Pons (tissue), 1 donor: ENCODE measurements around the gene ABCA13.
"Not testable (repeated sequence)": the region's sequence is repeated elsewhere in the genome, so short reads cannot be mapped to it uniquely, and the experiment has no call there.

Source experiments
- DNase-seq: peaks from one replicate; pipeline ENCODE4 v3.0.0-alpha.2; 2016; ENCODE audit warnings: low spot score

The ABCA13 gene, protein sequence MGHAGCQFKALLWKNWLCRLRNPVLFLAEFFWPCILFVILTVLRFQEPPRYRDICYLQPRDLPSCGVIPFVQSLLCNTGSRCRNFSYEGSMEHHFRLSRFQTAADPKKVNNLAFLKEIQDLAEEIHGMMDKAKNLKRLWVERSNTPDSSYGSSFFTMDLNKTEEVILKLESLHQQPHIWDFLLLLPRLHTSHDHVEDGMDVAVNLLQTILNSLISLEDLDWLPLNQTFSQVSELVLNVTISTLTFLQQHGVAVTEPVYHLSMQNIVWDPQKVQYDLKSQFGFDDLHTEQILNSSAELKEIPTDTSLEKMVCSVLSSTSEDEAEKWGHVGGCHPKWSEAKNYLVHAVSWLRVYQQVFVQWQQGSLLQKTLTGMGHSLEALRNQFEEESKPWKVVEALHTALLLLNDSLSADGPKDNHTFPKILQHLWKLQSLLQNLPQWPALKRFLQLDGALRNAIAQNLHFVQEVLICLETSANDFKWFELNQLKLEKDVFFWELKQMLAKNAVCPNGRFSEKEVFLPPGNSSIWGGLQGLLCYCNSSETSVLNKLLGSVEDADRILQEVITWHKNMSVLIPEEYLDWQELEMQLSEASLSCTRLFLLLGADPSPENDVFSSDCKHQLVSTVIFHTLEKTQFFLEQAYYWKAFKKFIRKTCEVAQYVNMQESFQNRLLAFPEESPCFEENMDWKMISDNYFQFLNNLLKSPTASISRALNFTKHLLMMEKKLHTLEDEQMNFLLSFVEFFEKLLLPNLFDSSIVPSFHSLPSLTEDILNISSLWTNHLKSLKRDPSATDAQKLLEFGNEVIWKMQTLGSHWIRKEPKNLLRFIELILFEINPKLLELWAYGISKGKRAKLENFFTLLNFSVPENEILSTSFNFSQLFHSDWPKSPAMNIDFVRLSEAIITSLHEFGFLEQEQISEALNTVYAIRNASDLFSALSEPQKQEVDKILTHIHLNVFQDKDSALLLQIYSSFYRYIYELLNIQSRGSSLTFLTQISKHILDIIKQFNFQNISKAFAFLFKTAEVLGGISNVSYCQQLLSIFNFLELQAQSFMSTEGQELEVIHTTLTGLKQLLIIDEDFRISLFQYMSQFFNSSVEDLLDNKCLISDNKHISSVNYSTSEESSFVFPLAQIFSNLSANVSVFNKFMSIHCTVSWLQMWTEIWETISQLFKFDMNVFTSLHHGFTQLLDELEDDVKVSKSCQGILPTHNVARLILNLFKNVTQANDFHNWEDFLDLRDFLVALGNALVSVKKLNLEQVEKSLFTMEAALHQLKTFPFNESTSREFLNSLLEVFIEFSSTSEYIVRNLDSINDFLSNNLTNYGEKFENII (N-terminal part only)

DNA sequence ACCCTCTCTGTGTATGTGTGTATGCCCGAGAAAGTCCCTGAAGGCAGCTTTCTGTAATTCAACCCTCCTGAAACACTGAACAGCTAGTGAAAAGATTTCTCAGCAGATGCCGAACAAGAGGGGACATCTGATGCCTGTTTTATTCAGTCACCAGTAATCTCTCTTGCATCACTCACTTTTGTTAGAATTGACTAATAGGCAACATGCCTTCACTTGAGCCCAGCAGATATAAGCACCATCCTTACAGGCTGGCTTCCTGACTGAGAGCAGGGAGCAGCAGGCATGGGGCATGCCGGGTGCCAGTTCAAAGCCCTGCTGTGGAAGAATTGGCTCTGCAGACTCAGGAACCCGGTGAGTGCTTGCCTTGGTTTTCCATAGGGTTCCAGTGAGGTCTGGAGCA lies at the start of gene ABCA13:
ABCA13 (plus strand) TSS at position 257 of the 400 bp plus-strand sequence; CDS start at position 283, 26 bp downstream.
- no peak for DNase-seq

DNA sequence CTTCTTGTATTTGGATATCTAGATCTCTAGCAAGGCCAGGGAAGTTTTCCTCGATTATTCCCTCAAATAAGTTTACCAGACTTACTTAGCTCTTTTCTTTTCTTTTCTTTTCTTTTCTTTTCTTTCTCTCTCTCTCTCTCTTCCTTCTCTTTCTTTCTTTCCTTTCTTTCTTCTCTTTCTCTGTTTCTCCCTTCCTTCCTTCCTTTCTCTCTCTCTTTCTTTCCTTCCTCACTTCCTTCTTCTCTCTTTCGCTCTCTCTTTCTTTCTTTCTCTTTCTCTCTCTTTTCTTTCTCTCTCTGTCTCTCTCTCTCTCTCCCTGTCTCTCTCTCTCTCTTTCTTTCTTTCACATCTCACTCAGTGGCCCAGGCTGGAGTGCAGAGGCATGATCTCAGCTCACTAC lies 45.2 kb upstream of the ABCA13 start:
- no peak for DNase-seq

DNA sequence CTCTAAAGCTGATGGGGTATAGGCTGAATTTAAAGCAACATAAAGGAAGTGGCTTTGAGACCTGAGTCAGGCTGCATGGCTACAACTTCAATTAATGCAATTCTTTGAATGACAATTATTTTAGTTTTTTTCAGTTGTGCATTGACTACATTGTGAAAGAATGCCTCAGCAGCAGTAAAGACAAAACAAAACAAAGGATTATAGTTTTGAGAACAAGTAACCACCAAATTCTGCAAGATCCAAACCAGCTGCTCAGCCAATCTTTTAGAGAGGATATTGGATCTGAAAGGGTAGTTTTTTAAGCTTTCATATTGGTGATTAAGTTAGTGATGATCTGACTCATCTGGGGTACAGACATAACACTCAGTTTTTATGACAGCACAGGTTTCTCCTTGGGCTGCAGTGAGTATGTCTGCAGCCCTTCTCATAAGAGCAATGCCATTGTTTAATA lies 40.6 kb upstream of the ABCA13 start:
- no peak for DNase-seq

DNA sequence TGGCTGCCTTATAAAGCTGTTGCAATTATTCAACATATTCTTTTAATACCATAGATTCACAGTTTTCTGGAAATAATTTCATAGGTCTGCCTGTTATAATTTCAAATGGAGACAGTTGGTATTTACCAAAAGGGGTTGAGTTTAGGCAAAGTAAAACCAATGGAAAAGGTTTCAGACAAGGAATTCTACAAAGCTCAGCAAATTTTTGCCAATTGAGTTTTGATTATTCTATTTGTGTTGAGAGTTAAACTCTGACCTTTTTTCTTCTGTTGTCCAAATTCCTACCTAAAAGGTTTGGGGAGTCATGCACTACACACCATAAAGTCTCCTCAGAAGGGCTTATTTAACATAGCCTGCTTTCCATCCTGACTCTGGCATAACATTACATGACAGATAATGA lies 38.5 kb upstream of the ABCA13 start:
- DNase-seq, result no peak

DNA sequence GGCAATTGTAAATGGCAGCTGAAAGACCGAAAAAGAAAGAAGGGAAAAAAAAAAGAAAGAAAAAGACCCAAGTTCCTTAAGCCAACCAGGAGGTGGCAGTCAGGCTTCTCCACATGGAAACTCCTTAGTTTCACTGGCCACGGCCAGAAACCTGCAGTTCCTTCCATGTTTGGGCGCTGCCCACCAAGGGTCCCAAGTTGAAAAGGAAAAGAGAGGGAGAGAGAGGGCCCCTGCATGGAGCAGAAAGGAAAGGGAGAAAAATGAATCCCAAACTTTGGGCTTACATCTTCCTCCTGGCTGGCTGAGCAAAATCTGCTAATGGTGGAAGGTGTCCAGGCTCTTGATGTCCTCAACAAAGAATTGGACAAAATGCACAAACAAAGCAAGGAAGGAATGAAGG lies 31.8 kb upstream of the ABCA13 start:
- no peak for DNase-seq

DNA sequence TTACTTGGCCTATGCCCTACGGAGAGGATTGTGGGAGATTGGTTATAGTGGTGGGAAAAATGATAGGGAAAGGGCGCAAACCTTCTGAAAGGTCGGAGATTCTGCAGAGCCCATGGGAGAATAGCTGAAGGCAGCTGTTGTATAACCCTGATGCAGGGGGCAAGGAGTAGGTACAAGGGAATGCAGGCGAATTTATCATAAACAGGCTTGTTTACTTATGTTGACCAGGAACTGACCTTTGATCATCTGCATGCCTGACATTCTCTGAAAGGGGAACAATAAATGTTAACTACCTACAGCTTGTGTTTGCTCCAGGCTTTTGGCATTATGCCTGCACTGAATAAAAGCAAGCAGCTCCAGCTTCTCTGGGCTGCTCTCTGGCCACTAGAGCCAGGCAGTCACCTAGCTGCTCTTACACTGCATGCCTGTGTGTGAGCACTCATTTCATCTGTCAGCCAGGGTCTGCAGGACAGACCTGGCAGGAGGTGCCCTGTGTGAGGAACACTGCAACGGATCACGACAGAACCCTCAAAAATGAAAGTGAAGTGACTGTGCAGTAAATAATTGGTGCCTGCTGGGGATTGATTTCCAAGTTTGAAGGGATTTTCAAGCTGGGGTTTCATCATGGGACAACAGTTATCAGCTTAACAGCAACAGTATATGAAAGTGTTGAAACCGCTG lies 31.1 kb upstream of the ABCA13 start:
- no peak for DNase-seq

DNA sequence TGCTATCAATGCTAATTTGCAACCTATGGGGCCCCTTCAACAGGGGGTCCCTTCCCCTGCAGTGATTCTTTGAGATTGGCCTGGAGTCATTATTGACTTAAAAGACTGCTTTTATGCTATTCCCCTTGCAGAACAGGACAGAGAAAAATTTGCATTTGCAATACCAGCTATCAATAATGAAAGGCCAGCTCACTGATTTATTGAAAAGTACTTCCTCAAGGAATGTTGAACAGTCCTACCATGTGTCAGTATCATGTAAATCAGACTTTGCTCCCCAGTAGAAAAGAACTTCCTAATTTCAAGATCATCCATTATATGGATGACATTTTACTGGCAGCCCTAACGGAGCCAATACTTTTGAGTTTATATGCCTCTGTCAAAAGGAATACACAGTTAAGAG lies 29.7 kb upstream of the ABCA13 start:
- DNase-seq, result no peak

DNA sequence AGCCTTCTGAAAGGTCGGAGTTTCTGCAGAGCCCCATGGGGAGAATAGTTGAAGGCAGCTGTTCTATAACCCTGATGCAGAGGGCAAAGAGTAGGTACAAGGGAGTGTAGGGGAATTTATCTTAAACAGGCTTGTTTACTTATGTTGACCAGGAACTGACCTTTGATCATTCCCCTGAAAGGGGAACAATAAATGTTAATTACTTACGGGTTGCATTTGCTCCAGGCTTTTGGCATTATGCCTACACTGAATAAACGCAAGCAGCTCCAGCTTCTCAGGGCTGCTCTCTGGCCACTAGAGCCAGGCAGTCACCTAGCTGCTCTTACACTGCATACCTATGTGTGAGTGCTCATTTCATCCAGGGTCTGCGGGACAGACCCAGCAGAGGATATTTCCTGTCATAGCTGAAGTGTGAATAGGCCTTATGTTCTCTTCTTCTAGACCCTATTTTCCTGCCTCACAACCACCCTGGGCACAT lies 26.9 kb upstream of the ABCA13 start:
- DNase-seq, result no peak

DNA sequence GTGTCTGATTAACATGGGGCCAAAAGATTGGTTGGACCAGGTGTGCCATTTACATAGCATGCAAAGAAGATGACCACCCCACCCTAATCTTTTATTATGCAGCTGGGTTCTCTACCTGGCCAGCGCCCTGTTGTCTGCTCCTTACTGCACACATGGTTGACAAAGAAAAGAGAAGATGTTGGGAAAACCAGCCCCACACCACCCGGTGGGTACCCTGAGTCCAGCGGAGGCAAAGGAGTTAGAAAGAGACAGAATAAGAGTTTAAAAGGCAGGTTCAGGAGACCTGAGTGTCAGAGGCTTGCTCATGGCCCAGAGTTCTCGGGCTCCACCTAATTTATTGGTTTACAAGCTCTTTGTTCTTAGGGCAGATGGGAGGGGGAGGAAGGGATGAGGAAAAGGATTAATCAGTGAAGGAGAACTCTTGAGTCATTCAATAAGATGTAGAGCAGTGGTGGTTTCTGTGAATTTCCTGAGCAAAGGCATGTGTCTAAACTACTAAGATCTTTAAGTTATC lies 24.1 kb upstream of the ABCA13 start:
- DNase-seq, result no peak

DNA sequence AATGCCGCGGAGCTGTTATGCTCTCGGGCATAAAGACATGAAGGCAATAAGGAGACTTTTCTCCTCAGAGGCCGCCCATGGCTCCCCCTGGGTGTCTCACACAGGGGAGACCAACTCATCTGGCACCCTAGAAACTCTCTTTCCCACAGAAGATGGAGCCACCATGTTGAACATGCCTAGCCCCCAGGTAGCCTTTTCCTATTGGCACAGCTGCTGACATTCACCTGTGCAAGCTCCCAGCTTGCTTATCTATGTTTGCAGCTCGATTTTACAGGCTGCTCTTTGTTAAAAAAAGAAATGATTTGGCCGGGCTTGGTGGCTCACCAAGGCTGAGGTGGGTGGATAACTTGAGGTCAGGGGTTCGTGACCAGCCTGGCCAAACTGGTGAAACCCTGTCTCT lies 23.6 kb upstream of the ABCA13 start:
- DNase-seq, result not testable (repeated sequence)

DNA sequence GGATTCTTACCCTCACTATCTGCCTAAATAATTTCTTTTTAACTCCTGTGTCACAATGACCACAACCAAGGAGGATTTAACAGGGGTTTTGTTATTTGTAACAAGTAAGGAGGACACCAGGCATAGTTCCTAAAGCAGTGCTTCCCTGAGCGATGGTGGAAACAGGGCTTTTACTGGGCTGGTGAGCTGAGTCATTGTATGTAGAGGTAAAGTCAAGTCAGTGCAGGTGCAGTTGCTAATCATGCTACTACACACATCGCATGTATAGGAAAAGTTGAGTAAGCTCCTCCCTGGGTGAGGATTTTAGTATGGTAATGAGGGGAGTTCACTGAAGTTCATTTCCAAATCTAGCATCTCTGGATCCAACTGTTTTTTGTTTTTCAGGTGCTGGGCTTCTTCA lies 22.9 kb upstream of the ABCA13 start:
- DNase-seq, result no peak

DNA sequence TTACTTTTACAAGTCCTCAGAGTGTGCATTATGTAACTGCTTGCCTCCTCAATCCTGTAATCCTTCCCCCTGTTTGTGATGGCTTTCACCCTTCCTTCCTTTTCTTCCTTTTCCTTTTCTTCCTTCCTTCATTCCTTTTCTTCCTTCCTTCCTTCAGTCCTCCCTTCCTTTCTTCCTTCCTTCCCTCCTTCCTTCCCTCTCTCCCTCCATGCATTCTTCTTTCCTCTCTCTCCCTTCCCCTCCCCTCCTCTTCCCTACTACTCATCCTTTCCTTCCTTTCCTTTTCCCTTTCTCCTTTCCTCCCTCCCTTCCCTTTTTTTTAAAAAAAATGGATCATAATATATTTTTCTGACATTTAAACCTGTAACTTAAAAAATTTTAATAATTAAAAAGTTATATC lies 22.2 kb upstream of the ABCA13 start:
- no peak for DNase-seq

DNA sequence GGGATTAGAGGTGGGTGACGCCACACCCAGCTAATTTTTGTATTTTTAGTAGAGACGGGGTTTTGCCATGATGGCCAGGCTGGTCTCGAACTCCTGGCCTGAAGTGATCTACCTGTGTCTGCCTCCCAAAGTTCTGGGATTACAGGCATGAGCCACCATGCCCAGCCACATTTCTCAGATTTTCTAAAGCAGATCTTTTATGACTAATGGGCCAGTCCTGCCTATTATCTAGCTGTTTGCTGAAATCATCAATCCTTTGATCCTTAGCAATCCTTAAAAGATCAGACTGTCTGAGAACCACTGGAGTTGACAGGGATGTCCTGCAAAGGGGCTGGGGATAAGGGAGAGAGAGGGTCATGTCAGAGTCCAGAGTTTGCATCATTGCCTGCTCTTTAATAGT lies 21.2 kb upstream of the ABCA13 start:
- DNase-seq, result no peak

DNA sequence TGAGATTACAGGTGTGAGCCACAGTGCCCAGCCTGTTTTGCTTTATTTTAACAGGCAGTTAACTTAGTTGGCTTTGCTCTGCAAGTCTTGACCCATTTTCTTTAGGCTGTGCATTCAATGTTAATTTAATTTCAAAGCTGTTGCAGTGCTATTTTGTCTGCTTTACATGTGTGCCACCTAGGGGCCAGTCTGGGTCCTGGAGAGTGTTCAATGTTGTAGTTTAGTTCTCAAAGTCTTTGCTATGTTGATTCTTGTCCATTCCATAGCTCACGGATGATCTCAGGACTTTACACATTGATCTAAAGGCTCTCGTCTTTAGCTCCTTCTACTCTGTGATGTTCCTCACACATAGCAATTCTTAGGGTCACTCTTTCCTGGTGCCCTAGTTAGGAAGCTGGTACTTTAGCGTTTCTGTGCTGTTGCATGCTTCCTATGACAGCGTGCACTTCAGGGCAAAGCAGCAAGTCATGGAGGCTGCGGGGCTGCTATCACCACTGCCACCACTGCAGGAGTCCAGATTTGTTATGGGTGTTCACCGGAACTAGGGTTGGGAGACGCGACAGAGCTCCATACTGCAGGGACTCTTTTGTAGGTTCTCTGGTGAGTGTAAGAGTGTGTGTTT lies 16.4 kb upstream of the ABCA13 start:
- no peak for DNase-seq

DNA sequence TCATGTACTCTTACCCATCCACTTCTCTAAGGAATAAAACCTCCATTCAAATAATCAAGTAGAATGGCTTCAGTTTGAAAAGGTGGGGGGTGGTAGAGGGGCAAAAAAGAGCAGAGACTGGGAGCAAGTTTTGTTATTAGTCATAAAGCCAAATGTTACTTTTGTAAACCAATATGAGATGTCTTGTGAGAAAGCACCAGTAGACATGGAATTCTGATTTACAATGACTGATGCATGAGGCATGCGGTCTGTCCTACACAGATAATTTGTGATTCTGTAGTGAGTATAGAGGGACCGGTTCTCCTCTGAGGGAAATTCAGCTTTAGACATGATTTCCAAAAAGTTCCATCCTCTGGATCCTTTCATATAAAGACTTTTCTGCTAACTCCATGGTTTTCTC lies 12.9 kb upstream of the ABCA13 start:
- no peak for DNase-seq

DNA sequence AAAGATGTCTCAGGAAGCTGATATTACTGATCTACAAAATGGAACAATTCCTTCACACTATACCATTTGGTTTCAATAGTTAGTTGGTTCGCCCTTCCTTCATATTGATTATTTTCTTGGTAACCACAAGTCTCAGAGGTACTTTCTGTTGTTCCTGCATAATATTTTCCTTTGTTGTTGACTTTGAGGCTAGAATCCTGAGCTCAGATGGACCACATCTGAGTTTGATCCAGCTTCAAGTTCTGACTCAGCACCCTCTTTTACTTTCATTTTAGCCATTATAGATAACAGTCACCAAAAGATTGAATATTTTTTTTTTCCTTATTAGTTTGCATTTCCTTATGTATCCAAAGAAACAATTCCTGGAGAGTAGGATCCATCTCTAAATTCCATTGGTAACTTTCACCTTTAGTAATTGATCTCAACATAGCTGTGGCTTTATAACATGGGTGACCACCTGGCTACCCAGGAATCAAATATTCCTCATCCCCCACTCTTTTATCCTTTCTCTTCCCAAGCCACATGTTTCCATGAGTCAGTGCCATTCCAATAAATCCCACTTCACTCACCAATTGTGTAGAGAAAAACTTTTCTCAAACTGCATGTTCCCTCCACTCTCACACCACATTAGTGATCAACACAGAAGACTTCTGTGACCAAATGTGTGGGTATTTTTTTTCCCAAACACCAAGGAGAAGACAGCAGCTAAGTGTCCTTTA lies 9.7 kb upstream of the ABCA13 start:
- no peak for DNase-seq

DNA sequence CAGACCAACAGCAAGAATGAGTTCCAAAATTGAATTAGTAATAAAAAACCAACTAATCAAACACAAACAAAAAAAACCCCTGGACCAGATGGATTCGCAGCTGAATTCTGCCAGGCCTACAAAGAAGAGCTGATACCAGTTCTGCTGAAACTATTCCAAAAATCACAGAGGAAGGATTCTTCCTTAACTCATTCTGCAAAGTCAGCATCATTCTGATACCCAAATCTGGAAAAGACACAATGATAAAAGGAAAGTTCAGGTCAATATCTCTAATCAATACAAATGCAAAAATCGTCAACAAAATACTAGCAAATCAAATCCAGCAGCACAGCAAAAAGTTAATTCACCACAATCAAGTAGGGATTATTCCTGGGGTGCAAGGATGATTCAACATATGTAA lies 6.1 kb upstream of the ABCA13 start:
- no peak for DNase-seq

DNA sequence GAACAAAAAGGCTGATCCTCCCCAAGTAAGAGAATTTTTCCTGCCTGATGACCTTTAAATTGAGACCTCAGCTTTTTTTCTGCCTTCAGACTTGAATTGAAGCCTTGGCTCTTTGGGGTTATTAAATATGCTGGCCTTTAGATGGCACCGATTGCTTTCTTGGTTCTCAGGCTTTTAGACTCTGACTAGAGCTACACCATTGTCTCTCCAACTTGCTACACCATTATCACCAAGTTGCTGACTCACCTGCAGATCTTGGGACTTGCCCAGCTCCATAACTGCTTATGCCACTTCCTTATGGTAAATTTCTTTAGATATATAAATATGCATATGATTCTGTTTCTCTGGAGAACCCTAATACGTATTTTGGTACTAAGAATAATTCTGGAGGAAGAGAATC lies 3.1 kb upstream of the ABCA13 start:
- DNase-seq, result no peak

DNA sequence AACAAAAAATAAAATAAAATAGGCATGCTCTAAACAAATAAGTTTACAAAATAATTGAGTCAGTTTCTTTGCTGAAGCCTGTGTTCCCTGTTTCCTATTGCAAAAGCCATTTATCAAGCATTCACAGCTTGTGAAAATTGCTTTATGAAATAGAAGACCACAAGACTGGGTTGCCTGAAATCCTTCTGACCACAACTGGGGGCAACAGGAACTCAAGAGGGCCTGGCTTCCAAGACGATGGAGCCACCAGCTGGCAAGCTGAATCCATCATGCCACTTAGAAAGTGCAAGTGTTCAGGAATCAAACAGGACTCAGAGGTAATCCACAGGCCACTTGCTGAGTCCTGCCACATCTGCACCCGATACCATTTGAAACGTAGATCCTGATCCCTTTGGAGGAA lies 752 bp upstream of the ABCA13 start:
- no peak for DNase-seq

DNA sequence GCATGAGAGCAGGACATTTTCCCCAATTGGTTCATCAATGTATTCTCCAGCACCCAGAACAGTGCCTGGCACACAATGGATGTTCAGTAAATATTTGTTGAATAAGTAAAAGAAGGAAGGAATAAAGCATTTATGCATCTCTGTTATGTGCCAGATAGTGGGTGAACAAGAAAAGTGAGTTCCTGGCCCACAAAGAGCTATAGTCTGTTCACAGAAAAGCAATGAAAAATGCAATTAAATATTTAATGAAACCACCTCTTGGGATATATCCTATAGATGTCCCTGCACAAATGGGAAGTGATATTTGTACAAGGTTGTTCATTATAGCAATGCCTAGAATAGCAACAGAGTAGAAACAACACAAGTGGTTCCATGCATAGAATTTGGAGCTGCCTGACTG lies 2.1 kb downstream of the ABCA13 start:
- DNase-seq, result no peak
